Measurements from ENCODE around the gene RASGEF1C. TPM values are rescaled to one million over a fixed set of nuclear protein-coding genes. Genes with fewer than 3 reads are reported as not detected.

The RASGEF1C gene
- total and polyA plus RNA-seq, 8 donors = 0.09 to 0.38 TPM; not detected in 6

- Histone ChIP-seq H3K4me1 (no peaks in the 10 kb centered on the region), H3K27me3 (no peaks in the 10 kb centered on the region), H3K4me3 (no peak overlapping the region), H3K27ac (no peak overlapping the region), H3K36me3 (no peaks in the 10 kb centered on the region), H3K9me3 (no peaks in the 10 kb centered on the region)
- TF ChIP-seq CTCF (IDR thresholded peaks at IDR 0.05) = no peak
- intact Hi-C loops (cut with DNase I) = loop anchor here in 1 of 3 donors (10.0 kb wide), 1 partner anchor 115 kb away; no protein-coding TSS in a partner anchor
- FAIRE-seq (no peak), ATAC-seq (no peak), DNase-seq (no peak)
- WGBS, 2 donors = 82 to 91% methylated on average over 18 of the region's 18 CpGs
Observed at GRCh38 chr5:180099733-180100611, 109.0 kb downstream of the RASGEF1C start.

- Histone ChIP-seq H3K9me3 (no peaks in the 10 kb centered on the region), H3K27me3 (no peaks in the 10 kb centered on the region), H3K4me1 (no peaks in the 10 kb centered on the region), H3K36me3 (no peaks in the 10 kb centered on the region), H3K27ac (no peak overlapping the region), H3K4me3 (no peak overlapping the region)
- intact Hi-C loops (cut with DNase I) = loop anchor here in 1 of 3 donors (10.0 kb wide), 1 partner anchor 114 kb away; no protein-coding TSS in a partner anchor
- DNase-seq = no peak
- no peak for ATAC-seq
- WGBS, 2 donors = 87 to 90% methylated on average over 18 of the region's 18 CpGs
- no peak for TF ChIP-seq CTCF (IDR thresholded peaks at IDR 0.05)
- no peak for FAIRE-seq
Observed at GRCh38 chr5:180098991-180099732, 109.8 kb downstream of the RASGEF1C start.

- ATAC-seq (no peak), FAIRE-seq (no peak), DNase-seq (no peak)
- no peak for TF ChIP-seq CTCF (IDR thresholded peaks at IDR 0.05)
- H3K36me3 ChIP-seq = no peaks in the 10 kb centered on the region
- H3K27me3 ChIP-seq = no peaks in the 10 kb centered on the region
- 90 to 94% methylated on average over 8 of the region's 8 CpGs for WGBS, 2 donors
- H3K9me3 ChIP-seq = no peaks in the 10 kb centered on the region
- H3K27ac ChIP-seq = no peak overlapping the region
- H3K4me1 ChIP-seq = no peaks in the 10 kb centered on the region
- no peak overlapping the region for H3K4me3 ChIP-seq
- intact Hi-C loops (cut with DNase I) = loop anchor here in 1 of 3 donors (10.0 kb wide), 1 partner anchor 114 kb away; no protein-coding TSS in a partner anchor
Observed at GRCh38 chr5:180098526-180098925, 110.5 kb downstream of the RASGEF1C start.

GRCh38 chr5:180097926-180098325 lies 111.1 kb downstream of the RASGEF1C start:
- Histone ChIP-seq H3K4me3 (no peak overlapping the region), H3K36me3 (no peaks in the 10 kb centered on the region), H3K27me3 (no peaks in the 10 kb centered on the region), H3K9me3 (no peaks in the 10 kb centered on the region), H3K4me1 (no peaks in the 10 kb centered on the region), H3K27ac (no peak overlapping the region)
- no peak for FAIRE-seq
- TF ChIP-seq CTCF (IDR thresholded peaks at IDR 0.05) = no peak
- ATAC-seq = no peak
- 90 to 92% methylated on average over 5 of the region's 5 CpGs for WGBS, 2 donors
- DNase-seq = no peak
- intact Hi-C loops (cut with DNase I) = loop anchor here in 1 of 3 donors (10.0 kb wide), 1 partner anchor 113 kb away; no protein-coding TSS in a partner anchor
